Measurements from ENCODE around the gene FAM163B. TPM values are rescaled to one million over a fixed set of nuclear protein-coding genes. Genes with fewer than 3 reads are reported as not detected.

The FAM163B gene
- total and polyA plus RNA-seq, 2 of the 8 experiments (the other 6 are each of a cell fraction or from before 2014, with no cell fraction given), result 0.63 to 1.0 TPM

- no peak for TF ChIP-seq TBP (IDR thresholded peaks at IDR 0.05; ENCODE audit: low read depth, low read length)
- no peak for TF ChIP-seq SIX5 (IDR thresholded peaks at IDR 0.05; ENCODE audit: low read depth, low read length)
- no peak for TF ChIP-seq SP1 (IDR thresholded peaks at IDR 0.05; ENCODE audit: low read depth, low read length)
Measured at GRCh38 chr9:133534346-133535291, 74.6 kb downstream of the FAM163B start, which contains the start of gene ADAMTSL2 (continued).

All from H1 (cell line).